ENCODE measurements around the gene KHDRBS2.

Gene KHDRBS2

DNA sequence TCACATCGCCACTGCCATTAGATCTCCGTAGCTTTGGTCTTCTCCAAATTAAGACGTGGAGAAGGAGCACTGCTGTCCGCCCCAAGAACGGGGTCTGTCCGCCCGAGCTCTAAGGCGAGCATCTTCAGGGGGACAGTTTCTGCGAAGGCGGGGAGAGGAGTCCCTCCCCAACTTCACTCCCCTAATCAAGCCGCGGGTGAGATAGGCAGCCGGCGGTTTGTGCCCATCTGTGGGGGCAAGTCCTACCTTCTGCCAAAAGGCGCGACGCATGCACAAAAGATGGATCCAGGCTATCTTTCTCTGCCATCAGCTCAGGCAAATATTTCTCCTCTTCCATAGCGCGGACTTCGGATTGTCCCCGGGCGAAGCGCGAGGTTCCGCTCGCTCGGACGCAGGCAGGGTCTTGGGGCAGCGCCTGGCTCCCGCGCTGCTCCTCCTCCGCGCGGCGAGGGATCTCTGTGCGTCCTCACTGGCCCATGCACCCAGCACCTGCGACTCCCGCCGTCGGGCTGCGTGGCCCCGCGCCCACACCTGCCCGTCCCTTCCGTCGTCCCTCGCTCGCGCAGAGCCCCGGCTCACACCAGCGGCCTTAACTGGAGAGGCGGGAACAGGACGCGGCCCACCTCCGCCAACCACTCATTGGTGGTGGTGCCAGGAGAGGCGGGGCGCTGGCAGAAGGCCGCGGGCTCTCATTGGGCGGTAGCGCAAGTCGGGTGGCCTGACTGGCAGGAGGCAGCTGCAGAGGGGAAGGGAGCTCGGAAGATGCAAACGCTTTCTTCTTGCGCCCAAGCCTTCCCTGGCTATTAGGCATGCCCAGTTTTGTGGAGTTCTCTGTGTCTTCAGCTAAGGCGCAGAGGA, at the start of gene KHDRBS2:
Gene KHDRBS2, minus strand, starts transcription at position 614 of the 858 bp plus-strand sequence.
- DNase-seq (ENCODE audit: low spot score): peak; percentile 91

DNA sequence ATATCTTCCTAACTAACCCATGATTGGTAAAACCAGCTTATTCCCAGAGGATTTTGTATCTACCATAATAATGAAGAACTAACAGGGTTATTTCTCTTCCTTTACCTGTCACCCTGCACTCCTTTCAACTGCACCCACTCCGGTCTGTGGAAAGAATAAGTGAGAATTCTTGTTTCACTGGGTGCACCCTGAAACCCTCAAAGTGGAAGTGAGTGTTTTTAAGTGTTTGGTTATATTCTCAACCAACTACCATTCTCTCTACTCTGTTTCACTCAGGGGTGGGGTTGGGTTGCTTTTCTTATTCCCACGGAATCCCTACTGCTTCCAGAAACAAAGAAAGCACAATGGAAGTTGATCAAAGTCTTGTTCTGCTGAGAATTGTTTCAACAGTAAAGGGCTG, 42.6 kb upstream of the KHDRBS2 start:
- DNase-seq (ENCODE audit: low spot score): no peak

DNA sequence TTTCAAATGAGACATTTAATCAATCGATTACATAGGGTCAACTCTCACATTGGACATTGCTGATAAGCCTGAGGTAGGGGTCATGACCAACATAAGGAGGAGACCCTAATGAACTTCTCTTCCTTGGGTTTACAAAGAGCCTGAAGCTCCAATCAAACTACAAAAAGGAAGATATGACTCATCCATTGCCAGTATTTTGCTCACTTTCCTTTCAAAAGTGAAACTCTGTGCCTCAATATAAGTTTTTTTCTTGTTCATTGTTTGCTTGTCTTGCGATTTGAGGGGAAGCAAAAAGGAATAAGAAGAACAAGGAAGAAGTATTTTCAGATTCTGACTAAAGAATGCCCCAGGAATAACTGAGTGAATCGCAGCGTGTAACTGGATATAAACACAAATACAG, 38.8 kb upstream of the KHDRBS2 start:
- DNase-seq (ENCODE audit: low spot score): no peak

DNA sequence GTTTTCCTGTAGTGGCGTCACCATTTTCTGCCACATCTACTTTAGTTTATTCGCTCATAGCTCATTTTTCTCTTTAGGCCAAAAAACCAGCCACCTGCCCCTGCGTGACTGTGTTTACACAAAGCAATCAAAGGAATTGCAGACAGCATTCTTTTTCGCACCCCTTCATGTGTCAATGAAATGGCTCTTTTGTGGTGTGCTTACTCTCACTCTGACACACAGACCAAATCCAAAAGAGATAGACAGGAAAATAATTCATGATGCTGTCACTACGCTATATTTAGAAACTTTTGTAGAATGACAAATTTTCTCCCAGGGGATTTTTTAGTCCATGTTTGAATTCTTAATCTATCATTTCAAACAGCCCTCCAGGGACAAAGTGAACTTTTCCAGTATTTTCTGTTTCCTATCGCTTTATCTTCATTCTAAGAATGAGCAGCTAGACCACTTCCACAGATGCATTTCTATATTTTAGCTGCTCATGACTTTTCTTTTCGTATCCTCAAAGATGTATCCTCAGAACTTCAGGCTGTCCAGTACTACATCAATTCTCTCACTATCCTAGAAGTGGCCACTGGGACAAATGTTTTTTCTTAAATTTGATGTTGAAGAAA, 37.9 kb upstream of the KHDRBS2 start:
- DNase-seq (ENCODE audit: low spot score): no peak

DNA sequence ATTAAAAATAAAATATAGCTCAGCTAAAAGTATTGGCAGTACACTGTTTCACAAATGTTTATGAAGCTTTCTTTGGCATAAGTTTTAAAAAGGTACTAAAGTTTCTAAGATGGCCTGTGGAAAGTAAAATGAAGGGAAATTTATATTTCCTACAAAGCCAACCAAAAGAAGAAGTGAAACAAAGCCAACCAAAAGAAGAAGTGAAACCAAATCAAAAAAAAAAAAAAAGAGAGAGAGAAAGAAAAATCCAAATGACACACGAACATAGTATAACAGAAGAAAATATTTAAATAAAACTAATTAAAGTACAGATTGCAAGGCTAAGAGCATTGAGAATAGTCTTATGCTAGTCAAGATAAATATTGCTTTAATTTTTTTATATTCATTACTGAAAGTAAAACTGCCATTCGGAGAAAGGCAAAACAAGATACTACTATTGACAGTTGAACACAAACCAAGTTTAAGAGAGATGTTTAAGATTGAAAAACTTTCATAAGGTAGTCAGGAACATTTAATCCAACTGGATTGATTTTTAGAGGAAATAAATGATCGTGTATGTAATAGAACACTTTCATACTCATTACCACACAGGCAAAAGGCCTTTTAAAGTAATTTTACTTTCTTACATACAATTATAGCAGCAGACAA, 12.8 kb upstream of the KHDRBS2 start:
- no peak for DNase-seq (ENCODE audit: low spot score)

DNA sequence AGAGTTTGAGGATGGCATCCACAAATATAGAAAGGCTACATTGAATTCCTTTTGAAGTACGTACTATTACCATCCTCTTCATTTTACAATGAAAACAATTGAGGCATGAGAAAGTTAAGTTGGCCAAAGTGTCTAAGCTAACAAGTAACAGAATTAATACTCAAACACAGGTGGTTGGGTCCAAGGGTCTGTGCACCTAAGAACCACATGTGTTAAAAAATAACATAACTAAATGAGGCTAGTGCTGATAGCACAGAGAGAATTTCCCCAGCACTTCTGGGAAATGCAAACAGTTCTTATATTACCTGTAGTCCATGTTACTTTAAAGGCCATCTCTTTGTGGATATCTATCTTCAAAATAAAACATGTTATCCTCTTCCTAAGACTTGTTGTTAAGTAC, 10.5 kb upstream of the KHDRBS2 start:
- DNase-seq (ENCODE audit: low spot score): no peak

DNA sequence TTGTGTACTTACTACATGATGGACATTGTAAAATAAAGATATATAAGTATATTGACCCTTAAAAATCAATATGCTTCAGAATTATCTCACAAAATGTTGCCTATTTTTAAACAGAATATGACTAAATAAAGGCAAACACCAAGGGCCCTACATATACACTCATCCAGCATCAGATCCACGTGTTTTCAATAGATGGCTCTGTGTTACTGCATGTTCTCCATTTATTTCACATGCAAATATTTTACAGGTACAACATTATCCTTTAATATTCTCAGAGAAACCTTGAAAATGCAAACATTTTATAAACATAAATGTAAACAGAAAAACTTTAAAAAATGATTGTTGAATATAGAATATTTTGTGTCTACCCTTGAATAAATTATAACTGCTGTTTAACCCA, 2.9 kb upstream of the KHDRBS2 start:
- no peak for DNase-seq (ENCODE audit: low spot score)

DNA sequence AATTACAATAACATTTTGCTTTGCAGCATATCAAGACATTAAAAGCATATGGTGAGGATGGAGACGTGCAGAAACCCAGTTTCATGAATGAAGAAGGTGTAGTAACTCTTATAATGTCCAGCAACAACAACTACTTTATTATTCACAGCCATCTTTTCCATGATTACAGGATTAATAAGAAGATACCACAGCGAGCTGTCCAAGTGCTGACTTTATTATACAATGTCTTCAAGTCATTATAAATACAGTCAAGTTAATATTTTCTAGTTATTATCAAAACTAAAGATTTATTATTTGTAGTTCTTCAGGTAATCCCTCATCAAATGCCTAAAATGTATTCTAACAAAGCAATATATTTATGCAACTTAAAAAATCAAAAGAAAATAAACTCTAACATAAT, 2.5 kb upstream of the KHDRBS2 start:
- DNase-seq (ENCODE audit: low spot score): no peak

DNA sequence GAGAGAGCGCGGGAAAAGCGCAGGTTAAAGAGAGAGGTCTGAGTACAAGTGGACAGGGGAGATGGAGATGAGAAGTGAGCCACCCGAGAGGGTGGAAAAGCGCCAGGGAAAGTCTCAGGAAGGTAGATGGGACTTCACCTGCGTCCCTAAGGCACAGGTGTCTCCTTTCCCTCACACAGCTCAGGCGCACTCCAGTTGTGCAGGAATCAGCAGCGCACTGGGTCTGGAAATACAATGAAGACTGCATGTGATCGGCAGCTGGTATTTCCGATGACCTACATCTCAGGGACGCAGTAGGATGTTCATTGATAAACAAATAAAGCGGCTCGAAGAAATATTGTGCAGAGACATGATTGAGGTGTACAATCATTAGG, 432 bp upstream of the KHDRBS2 start:
- DNase-seq (ENCODE audit: low spot score): no peak

DNA sequence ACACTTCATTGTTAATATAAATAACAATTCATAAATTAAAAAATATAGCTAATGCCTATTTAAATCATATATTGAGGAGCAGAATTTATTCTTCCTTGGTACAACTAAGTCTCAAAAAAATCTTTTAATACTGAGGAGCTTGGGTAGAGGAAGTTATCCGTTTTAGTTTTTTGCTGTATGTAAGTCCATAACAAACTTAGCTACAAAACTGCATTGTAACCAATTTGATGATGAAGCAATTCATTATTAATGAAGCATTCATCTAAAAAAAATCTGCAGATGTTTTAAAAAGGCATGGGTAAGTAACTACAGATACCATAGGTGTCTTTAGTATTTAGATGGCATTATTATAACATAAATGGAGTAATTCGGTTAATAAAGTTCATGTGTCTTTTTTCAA, 1.3 kb downstream of the KHDRBS2 start:
- no peak for DNase-seq (ENCODE audit: low spot score)

DNA sequence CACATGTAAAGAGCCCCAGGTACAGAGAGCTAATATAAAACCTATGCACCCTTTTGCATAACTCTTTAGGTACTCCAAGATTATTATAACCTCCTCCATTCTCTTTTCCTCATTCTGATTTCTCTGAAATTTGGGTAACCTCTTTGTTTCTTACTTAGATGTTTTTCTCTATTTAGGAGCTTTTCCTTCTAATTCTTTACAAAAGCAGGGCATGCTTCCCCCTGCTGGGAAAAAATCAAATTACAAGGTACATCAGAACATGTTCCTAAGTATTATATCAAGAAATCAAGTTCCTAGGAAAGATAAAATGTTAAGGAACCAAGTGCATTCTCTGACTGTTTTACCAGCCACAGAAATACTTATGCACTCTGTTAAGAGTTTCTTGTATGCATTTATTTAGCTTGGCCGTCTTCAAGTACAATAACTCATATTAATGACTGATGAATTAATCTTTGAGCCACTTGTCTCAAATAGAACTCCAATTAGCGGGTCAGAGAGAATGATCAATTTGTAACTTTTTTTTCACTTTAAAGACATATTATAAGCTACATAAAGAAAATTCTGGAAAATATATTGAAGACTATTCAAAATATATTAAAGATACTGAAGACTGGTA, 2.1 kb downstream of the KHDRBS2 start:
- peak; percentile 66 for DNase-seq (ENCODE audit: low spot score)

DNA sequence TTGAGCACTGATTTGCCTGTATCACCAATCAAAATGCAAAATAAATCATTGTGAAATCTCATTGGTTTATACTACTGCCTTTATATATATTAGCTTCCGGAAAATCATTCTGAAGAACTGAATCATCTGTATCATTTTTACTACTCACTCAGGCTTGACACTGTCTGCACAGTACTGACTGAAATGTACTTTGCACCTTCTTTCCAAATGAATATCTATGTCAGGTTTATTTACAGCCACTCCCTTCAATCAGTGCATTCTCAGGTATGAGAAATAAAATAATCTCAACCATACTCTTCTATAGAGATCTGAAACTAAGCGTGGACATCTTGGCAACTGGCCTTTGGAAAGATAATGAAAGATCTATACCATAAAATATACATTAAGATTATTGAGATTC, 2.7 kb downstream of the KHDRBS2 start:
- no peak for DNase-seq (ENCODE audit: low spot score)

DNA sequence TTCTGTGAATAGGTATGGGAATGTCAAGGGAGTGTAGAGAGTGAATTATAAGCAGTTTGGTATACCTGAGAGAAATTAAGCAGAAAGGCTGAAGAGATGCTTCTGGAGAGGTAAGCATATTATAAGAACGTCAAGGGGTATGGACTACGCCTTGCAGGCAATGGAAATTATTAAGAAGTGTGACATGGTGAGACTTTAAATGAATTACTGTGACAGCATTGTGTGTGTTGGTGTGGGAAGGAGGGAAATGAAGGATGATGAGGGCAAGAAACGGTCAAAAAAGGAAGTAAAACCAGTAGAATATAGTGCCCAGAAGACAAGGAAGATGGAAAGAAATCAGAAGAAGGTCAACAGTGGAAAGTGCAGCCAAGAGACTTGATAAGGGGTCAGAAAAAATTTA, 5.9 kb downstream of the KHDRBS2 start:
- no peak for DNase-seq (ENCODE audit: low spot score)

DNA sequence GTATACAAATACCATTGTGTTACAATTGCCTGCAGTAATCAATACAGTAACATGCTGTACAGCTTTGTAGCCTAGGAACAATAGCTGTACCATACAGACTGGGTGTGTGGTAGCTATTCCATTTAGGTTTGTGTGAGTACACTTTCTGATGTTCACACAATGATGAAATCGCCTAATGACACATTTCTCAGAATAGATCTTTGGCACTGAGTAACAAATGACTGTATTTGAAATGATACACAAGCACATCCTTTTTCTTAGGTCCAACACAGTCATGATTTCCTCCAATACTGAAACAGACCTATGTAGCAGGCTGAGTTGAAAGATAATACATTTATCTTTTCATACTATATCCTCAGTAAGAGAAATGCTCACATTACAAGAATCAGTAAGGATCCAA, 13.9 kb downstream of the KHDRBS2 start:
- DNase-seq (ENCODE audit: low spot score): no peak

DNA sequence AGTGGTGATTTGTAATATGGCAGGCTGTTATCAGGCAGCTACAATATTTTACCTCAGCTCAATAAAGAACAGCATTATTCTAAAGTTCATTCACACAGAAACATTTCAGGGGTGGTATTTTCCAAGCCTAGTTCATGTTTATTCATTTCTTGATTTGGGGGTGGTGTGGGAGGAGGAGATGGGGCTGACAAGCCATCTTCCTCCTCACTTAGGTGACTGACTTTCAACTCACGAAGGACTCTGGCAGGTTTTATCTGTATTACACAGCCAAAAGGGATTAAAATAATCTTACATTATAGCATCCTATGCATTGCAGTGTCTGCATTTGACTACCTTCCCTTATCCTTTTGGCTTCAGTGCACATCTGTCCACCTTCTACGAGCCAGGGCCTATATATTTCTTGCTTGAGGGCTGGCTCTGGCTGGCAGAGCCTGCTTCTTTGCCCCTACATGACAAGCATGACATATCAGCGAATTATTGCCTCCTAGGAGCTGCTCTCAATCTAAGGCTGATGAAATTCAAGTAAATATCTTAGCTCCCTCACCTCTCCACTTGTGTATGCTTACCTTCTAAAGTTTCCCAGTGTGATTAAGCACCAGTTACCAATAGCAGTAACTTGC, 20.0 kb downstream of the KHDRBS2 start:
- peak; percentile 72 for DNase-seq (ENCODE audit: low spot score)

DNA sequence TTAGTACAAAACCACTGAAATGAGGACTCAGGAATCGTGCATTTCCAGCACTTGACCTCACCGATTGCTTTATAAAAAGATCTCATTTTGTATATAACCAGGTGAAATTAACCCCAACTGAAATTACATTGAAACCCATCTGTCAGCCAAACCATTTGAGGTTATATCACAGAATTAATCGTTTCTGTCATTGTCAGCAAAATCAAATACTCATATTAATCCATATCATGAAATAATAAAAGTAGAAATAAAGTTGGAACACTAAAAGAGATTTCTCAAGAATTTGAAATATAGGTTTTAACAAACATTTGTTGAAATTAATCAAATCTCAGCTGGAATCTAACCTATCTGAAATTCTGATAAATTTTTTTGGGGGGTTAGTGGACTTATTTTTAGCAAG, 23.7 kb downstream of the KHDRBS2 start:
- DNase-seq (ENCODE audit: low spot score): no peak

DNA sequence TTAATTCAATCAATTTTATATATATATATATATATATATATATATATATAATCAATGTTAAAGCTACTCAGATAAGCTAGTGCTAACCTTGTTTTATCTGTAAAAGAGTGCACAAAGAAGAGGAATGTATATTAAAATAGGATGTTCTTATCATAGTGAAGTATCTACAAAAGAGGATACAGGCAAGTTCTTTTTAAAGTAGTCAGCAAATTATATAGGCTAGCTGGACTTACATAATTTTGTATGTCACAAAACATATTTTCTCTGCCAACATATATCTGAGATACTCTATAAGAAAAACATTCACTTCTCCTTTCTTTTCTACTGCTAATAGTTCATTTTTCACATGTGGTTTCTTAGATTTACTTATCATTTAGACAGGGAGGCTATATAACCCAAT, 39.9 kb downstream of the KHDRBS2 start:
- DNase-seq (ENCODE audit: low spot score): no peak

DNA sequence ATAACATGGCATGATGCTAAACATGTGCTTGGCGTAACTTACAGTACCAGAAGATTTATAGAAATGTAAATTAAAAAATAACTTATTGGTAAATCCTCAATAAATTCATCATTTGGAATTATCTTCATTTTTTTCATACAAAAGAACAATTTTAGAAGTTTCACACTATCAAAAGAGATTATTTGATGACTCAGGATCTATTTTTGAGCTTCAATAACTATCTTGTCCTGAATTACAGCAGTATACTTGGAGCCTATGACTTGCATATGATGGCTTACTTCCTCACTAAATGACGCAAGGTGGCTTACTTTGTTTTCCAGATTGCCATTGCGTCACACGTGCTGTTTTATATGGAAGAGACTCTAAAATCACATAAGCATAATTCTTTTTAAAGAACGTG, 49.2 kb downstream of the KHDRBS2 start:
- peak; percentile 10 for DNase-seq (ENCODE audit: low spot score)

DNA sequence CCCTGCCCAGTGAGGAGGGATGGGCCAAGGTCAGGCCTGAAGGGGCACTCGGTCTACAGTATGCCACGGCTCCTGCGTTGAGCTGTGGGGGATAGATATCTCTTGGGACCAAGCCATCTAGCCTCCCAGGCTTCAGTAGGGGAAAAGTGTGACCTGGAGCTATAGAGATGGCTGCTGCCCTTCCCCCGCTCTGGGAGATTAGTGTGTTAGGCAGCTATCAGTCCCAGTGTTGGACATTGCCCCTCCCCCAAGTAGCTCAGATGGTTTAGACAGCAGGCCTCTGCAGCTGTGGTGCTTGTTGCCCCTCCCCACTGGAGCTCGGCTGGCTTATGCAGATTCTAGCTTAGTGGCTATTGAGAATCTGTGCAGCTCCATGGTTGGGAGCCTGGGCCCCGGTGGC, 56.8 kb downstream of the KHDRBS2 start:
- DNase-seq (ENCODE audit: low spot score): no peak

DNA sequence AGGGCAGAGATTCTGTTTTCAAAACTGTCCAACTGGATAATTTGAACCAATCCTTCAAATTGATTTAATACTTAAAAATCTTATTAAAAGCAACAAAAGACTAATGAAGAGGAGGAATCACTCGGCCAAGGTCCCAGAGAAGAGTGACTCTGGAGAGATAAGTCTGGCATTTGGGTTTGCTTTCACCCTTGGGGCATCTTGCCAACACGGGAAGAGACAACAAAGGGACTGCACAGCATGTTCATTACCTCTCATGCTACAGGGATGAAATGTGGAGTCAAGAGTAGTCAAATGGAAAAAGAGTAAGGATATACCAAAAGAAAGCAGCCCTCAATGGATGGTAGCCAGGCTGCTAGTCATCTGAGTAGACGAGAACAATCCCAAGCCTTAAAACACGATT, 68.2 kb downstream of the KHDRBS2 start:
- DNase-seq (ENCODE audit: low spot score): no peak

DNA sequence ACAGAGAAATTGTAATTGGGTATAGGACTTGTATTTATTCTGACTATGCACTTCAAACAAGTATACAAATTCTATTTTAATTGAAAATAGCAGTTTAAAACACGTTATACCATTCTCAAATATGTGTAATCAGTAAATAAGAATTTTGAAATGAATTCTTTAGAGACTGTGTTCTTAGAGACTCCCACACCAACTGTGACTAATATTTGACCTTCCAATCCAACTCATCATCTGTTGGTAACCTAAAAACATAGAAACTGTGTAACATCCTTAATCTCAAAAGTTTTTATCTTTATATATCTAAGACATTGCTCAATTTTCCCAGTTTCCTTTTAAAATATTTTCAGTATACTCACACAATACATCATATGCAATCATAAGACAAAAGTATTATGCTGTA, 83.9 kb downstream of the KHDRBS2 start:
- DNase-seq (ENCODE audit: low spot score): no peak

DNA sequence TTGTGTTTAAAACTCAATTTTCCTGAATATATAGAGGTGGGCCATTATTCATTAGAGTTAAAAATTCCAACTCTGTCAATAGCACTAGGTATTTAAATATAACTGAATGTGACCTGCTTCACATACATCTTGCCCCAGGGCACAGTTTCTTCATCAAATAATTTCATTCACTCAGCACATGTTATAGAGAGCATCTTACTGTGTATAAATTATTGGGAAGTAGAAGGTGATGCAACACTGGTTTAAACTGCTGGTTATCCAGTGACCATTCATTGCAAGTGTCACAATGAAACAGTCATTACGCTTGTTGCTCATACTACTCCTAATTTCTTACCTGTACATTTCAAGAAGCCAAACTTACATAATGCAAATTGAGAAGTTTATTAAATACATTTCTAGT, 93.4 kb downstream of the KHDRBS2 start:
- DNase-seq (ENCODE audit: low spot score): no peak

Data from putamen (tissue), 1 donor.